GM12875 (cell line): ENCODE measurements around the gene SMIM24.
"Not testable (repeated sequence)": the region's sequence is repeated elsewhere in the genome, so short reads cannot be mapped to it uniquely, and the experiment has no call there.

Experiments used
- H3K4me3 ChIP-seq: one replicate; pipeline ENCODE4 v1.5.1; 2011; ENCODE audit warnings: low read depth, low read length, control low read depth
- CTCF ChIP-seq: IDR thresholded peaks from 2 replicates; pipeline ENCODE4 v1.5.1; 2011; ENCODE audit warnings: low read depth, mild to moderate bottlenecking, control low read depth, inconsistent platforms, low read length, moderate library complexity, borderline replicate concordance; ENCODE audit not compliant: insufficient read depth

The SMIM24 gene

GRCh38 chr19:3441089-3441985 is 39.0 kb downstream of the SMIM24 start:
- no peak for TF ChIP-seq CTCF
- no peak overlapping the region for H3K4me3 ChIP-seq

- peak; percentile 76 for TF ChIP-seq CTCF
- H3K4me3 ChIP-seq = no peak overlapping the region
Observed at GRCh38 chr19:3440082-3440481, 40.2 kb downstream of the SMIM24 start.

GRCh38 chr19:3434630-3435553 is 45.4 kb downstream of the SMIM24 start:
- H3K4me3 ChIP-seq = peak overlapping the region; percentile 69
- TF ChIP-seq CTCF = no peak

- peak overlapping the region; percentile 69 for H3K4me3 ChIP-seq
- no peak for TF ChIP-seq CTCF
Observed at GRCh38 chr19:3433805-3434540, 46.4 kb downstream of the SMIM24 start.

GRCh38 chr19:3433313-3433712 is 47.0 kb downstream of the SMIM24 start:
- TF ChIP-seq CTCF = no peak
- H3K4me3 ChIP-seq = no peak overlapping the region

GRCh38 chr19:3431760-3432397 is 48.4 kb downstream of the SMIM24 start:
- no peak overlapping the region for H3K4me3 ChIP-seq
- TF ChIP-seq CTCF = no peak

- not testable (repeated sequence) for H3K4me3 ChIP-seq
Observed at GRCh38 chr19:3430366-3430680, 50.0 kb downstream of the SMIM24 start.
